ENCODE results near the gene TMEM207.

TMEM207 gene

DNA sequence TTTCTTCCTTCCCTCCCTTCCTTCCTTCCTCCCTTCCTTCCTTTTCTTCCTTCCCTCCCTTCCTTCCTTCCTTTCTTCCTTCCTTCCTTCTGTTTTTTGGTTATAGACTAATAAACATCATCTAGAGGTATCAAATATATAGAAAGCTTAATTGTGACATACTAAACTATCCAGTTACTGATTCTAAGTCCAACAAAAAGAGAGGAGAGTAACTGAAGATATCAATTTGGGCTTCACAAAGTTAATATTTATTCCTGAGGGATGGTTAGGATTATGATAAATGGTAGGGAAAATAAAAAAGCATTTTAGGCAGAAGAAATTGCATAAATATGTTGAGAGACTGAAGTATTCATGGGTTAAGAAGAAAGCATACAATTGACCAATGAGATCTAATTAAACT, 69.5 kb downstream of the TMEM207 start:
- TF ChIP-seq, protein P1, sequence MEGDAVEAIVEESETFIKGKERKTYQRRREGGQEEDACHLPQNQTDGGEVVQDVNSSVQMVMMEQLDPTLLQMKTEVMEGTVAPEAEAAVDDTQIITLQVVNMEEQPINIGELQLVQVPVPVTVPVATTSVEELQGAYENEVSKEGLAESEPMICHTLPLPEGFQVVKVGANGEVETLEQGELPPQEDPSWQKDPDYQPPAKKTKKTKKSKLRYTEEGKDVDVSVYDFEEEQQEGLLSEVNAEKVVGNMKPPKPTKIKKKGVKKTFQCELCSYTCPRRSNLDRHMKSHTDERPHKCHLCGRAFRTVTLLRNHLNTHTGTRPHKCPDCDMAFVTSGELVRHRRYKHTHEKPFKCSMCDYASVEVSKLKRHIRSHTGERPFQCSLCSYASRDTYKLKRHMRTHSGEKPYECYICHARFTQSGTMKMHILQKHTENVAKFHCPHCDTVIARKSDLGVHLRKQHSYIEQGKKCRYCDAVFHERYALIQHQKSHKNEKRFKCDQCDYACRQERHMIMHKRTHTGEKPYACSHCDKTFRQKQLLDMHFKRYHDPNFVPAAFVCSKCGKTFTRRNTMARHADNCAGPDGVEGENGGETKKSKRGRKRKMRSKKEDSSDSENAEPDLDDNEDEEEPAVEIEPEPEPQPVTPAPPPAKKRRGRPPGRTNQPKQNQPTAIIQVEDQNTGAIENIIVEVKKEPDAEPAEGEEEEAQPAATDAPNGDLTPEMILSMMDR (IDR thresholded peaks at IDR 0.05; ENCODE audit: insufficient read depth, low read length, missing control alignments) = no peak
- POLR2A ChIA-PET = no interaction called here
- DNase-seq (ENCODE audit: low read depth, low spot score) = no peak
- no peak overlapping the region for H3K4me3 ChIP-seq (ENCODE audit: low read depth, low read length)
- CTCF ChIA-PET = interaction anchor here (4.0 kb wide), 1 partner anchor 58 kb away, joined by 15 read pairs; the partner anchor contains the start of gene CLDN1
